ENCODE measurements around the gene CHD1. TPM values are rescaled to one million over a fixed set of nuclear protein-coding genes. Genes with fewer than 3 reads are reported as not detected.

Gene CHD1
- total and polyA plus RNA-seq, 2 of the 4 experiments (the other 2 are of a cell fraction), result 12.3 to 33.7 TPM

DNA sequence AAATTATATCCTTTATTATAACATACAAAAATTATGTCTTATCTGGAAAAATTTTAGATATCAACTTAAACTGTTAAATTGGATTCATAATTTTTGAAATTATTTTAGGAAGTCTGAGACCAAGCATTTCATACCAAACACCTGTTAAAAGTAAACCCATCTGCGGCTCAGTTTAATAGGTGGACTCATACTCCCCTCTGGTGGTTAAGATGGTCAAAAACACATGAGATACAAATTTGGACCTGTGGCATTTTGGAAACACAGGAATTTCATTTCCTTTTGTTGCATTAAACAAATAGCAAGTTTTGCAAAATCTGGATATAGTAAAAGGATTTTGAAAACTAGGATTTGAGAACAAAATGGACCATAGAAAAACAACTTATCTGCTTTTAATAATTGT lies 101.6 kb downstream of the CHD1 start:
- H3K79me1 ChIP-seq (ENCODE audit: low read depth in 1 of 2, low read length in 2 of 2), result no peaks in the 10 kb centered on the region
- TF ChIP-seq CTCF (conservative IDR thresholded peaks at IDR 0.05; ENCODE audit: low read depth, low read length) (peak; percentile 67), RAD21 (IDR thresholded peaks at IDR 0.05; ENCODE audit: low read length) (peak; percentile 86), SMC3 (IDR thresholded peaks at IDR 0.05; ENCODE audit: low read depth, low read length) (peak; percentile 73), RFX5 (IDR thresholded peaks at IDR 0.05; ENCODE audit: low read depth, low read length) (no peak)
- H2AK5ac ChIP-seq (ENCODE audit: low read depth, low read length), result no peak overlapping the region
- H4K91ac ChIP-seq (ENCODE audit: insufficient read depth, low read depth, low read length), result no peak overlapping the region
- no peak overlapping the region for H2BK20ac ChIP-seq (ENCODE audit: low read depth, low read length)
- no peak overlapping the region for H2AFZ ChIP-seq (replicated peaks; ENCODE audit: low read length, poor library complexity)
- H2AK9ac ChIP-seq (replicated peaks; ENCODE audit: low read depth, low read length, poor library complexity), result no peak overlapping the region
- no peaks in the 10 kb centered on the region for H3K27me3 ChIP-seq (ENCODE audit: control insufficient read depth, insufficient read depth, low read length)
- peak; percentile 66 for ATAC-seq (ENCODE audit: low read depth)
- H3K9ac ChIP-seq (ENCODE audit: low read depth, low read length), result no peak overlapping the region
- ChIA-PET POLR2A (ENCODE audit: unreplicated experiment) (no interaction called here), CTCF (no interaction called here)
- intact Hi-C loops (cut with micrococcal nuclease) (loop anchor here (1.0 to 10.0 kb wide), 8 partner anchors 56 to 1664 kb away; partner anchors contain the start of gene RIOK2), in situ Hi-C loops (cut with MboI; ENCODE audit: low sequenced_read_pairs) (no loop called here), dilution Hi-C loops (cut with HindIII; ENCODE audit: low sequenced_read_pairs, unreplicated experiment) (no loop called here)
- no peak overlapping the region for H2BK15ac ChIP-seq (ENCODE audit: low read depth, low read length)
- no peaks in the 10 kb centered on the region for H4K20me1 ChIP-seq (ENCODE audit: insufficient read depth, low read length)
- no peaks in the 10 kb centered on the region for H3K36me3 ChIP-seq (ENCODE audit: control insufficient read depth, insufficient read depth, low read length)
- BruUV-seq (replicated peaks), result no TSS peak
- no peak overlapping the region for H2BK120ac ChIP-seq (ENCODE audit: low read depth, low read length)
- no peak overlapping the region for H4K8ac ChIP-seq (ENCODE audit: low read depth in 2 of 2, low read length in 2 of 2)
- no peak overlapping the region for H3K14ac ChIP-seq (replicated peaks; ENCODE audit: low read depth, low read length)
- H3K4me1 ChIP-seq (ENCODE audit: control insufficient read depth, insufficient read depth, low read length), result no peaks in the 10 kb centered on the region
- no peak overlapping the region for H3K18ac ChIP-seq (ENCODE audit: low read depth, low read length)
- H2BK5ac ChIP-seq (ENCODE audit: low read depth, low read length, poor library complexity, severe bottlenecking), result no peak overlapping the region
- H3K27ac ChIP-seq (ENCODE audit: insufficient read depth, low read length), result no peak overlapping the region
- H3K9me1 ChIP-seq (ENCODE audit: insufficient read depth, low read length), result no peaks in the 10 kb centered on the region
- WGBS, 2 experiments (ENCODE audit: extremely low coverage in 2 of 2, insufficient read length in 1 of 2), result no CpG with 5 or more reads among the region's 1 CpG
- no peak overlapping the region for H3K4me3 ChIP-seq (ENCODE audit: insufficient read depth, low read depth, low read length)
- H4K5ac ChIP-seq (ENCODE audit: low read depth, low read length), result no peak overlapping the region
- no peak overlapping the region for H3K4ac ChIP-seq (ENCODE audit: low read depth, low read length)
- H3K4me2 ChIP-seq (ENCODE audit: low read depth, low read length), result no peak overlapping the region
- no peak overlapping the region for H3K56ac ChIP-seq (ENCODE audit: extremely low read depth, insufficient read depth, low read length)
- H3K23ac ChIP-seq (ENCODE audit: low read depth, low read length), result no peak overlapping the region
- peak; percentile 62 for DNase-seq
- H3K9me3 ChIP-seq (ENCODE audit: control insufficient read depth, insufficient read depth, low read length), result no peaks in the 10 kb centered on the region

All from IMR-90 (cell line).